GM12872 (cell line): ENCODE data around the gene ELMO1.

Source experiments
- TF ChIP-seq, protein P1 (sequence below): IDR thresholded peaks from 3 replicates; pipeline ENCODE4 v1.5.1; 2011; ENCODE audit warnings: low read depth, mild to moderate bottlenecking, low read length, moderate library complexity; ENCODE audit not compliant: insufficient read depth

The ELMO1 gene

DNA sequence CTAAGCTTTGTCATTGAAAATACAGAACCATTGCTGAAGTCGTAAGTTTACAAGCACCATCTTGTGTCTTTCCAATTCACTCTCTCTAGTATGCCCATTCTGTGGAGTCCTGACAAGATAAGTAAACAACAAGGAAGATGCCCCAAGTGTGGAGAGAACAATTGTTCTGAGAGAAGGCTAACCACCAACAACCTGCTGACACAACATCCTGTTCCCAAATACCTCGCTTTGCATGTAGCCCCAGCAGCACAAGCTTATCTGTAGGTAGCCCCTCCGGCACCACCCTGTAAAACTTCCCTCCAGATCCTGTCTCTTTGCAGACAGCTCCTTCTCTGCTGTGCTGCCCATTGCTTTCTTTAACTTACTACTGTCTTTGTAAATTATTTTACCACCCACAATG, 491.0 kb downstream of the ELMO1 start:
- TF ChIP-seq, protein P1, sequence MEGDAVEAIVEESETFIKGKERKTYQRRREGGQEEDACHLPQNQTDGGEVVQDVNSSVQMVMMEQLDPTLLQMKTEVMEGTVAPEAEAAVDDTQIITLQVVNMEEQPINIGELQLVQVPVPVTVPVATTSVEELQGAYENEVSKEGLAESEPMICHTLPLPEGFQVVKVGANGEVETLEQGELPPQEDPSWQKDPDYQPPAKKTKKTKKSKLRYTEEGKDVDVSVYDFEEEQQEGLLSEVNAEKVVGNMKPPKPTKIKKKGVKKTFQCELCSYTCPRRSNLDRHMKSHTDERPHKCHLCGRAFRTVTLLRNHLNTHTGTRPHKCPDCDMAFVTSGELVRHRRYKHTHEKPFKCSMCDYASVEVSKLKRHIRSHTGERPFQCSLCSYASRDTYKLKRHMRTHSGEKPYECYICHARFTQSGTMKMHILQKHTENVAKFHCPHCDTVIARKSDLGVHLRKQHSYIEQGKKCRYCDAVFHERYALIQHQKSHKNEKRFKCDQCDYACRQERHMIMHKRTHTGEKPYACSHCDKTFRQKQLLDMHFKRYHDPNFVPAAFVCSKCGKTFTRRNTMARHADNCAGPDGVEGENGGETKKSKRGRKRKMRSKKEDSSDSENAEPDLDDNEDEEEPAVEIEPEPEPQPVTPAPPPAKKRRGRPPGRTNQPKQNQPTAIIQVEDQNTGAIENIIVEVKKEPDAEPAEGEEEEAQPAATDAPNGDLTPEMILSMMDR, result no peak

DNA sequence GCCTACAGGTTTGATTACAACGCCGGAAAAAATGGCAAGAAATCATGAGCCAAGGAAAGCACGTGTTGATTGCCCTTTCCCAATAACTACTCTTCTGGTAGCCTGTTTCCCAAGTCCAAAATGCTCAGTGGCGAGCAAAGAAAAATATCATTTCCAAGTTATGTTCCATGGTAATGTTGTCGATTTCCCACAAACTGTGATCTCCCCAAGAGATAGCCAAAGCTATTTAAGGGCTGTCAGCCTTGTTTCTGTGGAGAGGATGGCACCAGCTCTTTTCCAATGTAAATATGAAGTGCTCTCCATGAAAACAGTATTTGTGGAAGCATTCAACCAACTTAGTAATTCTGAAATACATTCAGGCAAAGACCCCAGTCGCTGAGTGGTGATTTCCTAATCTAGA, 491.9 kb downstream of the ELMO1 start:
- TF ChIP-seq, protein P1, result no peak

DNA sequence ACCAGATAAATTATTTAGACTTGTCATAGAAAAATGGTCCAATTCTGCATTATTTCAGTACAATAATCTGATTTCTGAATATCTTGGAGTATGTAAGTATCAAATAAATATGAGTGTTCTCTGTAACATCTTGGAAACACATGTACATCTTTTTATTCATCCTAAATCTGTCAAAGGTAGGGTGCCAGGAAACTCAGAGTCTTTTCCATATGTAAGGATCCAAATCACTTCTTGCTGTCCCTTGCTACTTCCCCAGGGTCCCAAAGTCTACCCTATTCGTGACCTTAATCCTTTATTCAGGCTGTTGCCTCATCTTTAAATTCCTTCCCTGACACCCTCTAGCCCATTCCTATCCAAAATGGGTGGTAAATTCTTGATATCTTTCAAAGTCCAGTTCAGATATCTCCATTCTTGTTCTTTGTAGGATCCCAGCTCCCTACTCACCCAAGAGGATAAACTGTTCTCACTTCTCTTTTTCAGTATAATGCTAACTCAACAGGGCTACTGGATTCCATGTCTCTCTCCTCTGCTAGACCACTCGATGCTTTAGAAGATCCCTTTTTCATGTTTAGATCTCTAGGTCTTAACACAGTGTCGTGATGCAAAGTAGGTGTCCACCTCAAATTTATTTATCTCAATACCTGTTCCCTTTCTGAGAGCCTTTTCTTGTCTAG, 493.1 kb downstream of the ELMO1 start:
- TF ChIP-seq, protein P1, result no peak

DNA sequence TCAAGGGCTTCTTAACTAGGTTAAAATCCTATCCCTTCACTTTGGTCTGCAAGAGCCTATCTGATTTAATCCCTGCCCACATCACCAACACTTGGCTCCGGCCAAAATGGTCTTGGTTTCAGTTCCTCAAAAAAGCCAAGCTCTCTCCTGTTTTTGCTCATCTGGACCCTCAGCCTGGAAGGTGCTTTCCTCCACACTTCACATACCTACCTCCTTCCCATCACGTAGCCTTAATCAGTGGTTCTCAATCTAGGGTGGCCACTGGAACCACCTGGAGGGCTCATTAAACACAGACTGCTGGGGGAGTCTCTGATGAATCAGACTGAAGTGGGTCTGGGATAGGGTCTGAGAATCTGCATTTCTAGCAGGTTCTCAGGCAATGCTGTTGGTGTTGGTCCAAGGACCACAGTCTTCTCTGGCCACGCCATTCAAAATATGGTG, 497.4 kb downstream of the ELMO1 start:
- TF ChIP-seq, protein P1, result no peak

DNA sequence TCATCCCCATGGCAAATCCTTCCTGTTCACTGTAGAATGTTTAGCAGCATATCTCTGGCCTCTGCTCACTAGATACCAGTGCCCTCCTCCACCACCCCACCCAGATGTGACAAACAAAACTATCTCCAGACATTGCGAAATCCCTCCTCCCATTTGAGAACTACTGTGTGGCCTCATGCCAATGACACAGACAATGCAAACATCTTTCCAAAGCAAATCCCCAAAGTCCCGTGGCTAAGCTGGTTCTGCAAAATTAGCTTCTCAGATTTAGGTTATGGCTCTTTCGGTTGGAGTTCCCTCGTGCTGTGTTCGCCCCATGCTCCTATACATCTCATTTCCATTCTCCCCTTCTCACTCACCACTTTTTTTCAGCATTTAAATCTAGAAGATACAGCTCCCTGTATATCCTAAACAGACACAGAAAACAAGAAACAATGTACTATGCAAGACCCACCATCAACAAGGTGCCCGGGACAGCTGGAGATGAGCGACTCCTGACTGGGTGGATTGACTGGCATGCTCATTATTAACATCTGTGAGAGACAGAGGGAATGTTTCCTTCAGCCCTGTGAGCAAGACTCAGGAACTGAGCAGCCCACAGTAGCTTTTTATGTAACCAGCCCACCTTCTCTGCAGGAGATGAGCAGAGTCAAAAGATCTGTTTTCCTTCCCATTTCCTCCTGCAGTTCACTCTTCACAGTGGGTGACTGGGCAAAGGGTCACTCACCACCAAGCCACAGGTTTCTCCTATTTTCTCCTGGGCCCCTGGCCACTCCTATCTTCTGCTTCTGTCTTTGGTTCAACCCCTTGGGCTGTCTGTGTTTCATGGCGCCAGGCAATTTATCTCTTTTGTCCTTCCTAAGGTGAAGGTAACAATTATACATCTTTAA, 498.7 kb downstream of the ELMO1 start:
- TF ChIP-seq, protein P1, result no peak

DNA sequence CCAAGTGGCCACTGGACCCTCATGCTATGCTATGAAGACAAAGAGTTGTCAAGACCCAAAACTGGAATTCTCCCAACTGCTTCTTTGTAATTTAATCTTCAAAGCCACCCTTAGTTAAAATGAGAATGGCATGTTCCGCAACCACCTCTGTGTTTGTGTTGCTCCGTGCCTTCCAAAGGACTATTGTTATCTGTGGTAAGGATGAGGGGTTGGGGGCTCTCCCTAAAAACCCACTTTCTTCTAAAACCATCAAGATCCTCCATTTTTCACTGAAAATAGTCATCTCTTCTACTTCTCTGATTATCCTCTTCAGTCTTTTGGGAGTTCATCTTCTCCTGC, 502.3 kb downstream of the ELMO1 start:
- TF ChIP-seq, protein P1, result no peak

DNA sequence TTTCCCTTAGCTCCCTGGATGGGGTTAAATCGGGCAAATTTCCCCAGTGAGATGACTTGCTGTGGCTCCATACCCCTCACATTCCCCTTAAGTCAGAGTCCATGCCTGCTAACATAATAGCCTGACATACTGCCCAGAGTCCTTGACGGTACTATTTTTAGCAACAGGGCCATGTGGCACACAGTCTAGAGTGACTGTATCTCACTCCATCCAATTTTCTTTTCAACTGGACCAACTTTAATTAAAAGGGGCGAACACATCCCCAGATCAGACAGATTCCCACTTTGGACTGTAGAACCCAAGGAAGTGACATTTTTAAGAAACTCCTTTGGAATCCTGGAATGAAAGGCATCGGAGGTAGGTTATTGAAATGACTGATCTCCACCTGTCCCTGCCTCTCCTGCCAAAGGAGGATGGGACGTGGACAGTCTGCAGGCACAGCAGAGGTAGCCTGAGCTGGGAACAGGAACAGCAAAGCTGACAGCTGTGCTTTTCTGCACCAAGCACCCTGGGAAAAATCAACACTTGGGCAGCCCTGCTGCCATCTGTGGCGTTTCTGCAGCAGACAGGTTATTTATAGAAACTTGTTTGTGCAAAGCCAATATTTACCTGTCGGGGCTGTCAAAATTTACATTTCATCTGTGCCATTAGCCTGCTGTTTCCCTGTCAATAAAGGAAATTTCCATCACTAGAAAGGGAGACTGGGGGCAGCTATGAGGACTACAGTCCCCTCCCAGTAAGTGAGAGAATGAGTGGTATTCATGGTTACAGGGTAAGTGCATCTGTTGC, 502.9 kb downstream of the ELMO1 start:
- TF ChIP-seq, protein P1, result no peak
